ENCODE measurements around the gene MPZL1.

MPZL1 gene

DNA sequence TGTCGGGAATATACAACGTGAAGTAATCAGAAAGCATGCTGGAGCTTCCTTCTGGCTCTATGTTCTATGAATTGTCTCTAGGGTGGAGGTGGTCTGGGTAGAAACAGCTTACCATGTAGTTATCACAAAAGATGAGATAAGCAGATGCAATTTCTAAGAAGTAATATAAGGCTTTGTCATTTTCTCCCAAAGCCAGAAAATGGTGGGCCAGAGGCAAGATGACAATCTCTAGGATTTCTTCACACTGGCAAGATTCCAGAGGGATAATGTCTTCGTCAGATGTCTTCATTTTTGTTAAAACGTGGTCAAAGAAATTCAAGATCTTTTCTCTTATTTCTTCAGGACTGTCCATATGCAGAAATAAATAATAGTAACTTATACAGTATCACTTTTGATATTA, 114.4 kb downstream of the MPZL1 start:
- no peaks in the 10 kb centered on the region for H3K36me3 ChIP-seq (ENCODE audit: control insufficient read depth, insufficient read depth, low read length)
- no peak overlapping the region for H3K4me3 ChIP-seq (ENCODE audit: insufficient read depth, low read depth, low read length, poor library complexity, severe bottlenecking)
- no peaks in the 10 kb centered on the region for H3K4me1 ChIP-seq (ENCODE audit: control insufficient read depth, insufficient read depth, low read length, poor library complexity, severe bottlenecking)
- no peaks in the 10 kb centered on the region for H3K27me3 ChIP-seq (replicated peaks; ENCODE audit: control insufficient read depth, insufficient read depth, low read length, poor library complexity, severe bottlenecking)
- H3K27ac ChIP-seq (ENCODE audit: insufficient read depth, low read length, poor library complexity, severe bottlenecking), result no peak overlapping the region
- no peak for DNase-seq
- no peaks in the 10 kb centered on the region for H3K9me3 ChIP-seq (ENCODE audit: control insufficient read depth, low read length)

DNA sequence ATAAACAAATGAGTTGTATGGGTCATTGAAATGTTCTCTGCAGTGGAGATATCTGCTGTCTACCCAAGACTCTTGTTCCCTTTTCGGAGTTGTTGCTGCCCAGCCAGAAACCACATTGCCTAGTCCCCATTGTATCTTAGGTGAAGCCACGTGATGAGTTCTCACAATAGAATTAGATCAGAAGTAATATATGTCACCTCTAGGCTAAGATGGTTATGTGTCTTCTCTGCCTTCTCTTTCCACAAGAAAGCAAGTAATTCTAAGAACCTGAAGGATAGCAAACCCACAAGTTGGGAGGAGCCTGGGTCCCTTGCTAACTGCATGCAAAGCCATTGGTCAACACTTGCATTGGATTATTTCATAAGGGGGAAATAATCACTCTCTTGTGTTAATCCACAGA, 115.5 kb downstream of the MPZL1 start:
- DNase-seq, result no peak
- Histone ChIP-seq H3K4me3 (ENCODE audit: insufficient read depth, low read depth, low read length, poor library complexity, severe bottlenecking) (no peak overlapping the region), H3K9me3 (ENCODE audit: control insufficient read depth, low read length) (no peaks in the 10 kb centered on the region), H3K27ac (ENCODE audit: insufficient read depth, low read length, poor library complexity, severe bottlenecking) (no peak overlapping the region), H3K4me1 (ENCODE audit: control insufficient read depth, insufficient read depth, low read length, poor library complexity, severe bottlenecking) (no peaks in the 10 kb centered on the region), H3K27me3 (replicated peaks; ENCODE audit: control insufficient read depth, insufficient read depth, low read length, poor library complexity, severe bottlenecking) (no peaks in the 10 kb centered on the region), H3K36me3 (ENCODE audit: control insufficient read depth, insufficient read depth, low read length) (no peaks in the 10 kb centered on the region)

DNA sequence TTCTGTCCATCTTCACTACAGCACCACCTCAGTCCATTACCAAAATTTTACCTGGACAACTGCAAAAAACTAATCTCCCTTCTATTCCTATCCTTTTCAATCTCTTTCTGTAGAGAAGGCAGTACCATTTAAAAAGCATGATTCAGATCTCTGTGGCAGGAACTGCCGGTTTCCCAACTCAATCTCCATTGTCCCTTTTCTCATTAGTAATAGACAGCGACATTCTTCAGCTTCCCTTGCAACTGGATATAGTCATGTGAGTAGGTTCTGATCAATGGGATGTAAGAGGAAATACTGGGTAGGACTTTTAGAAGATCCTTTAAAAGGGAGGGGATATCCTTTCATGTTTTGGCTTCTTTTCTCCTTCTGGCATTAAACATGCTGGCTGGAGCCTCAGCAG, 117.2 kb downstream of the MPZL1 start:
- Histone ChIP-seq H3K27me3 (replicated peaks; ENCODE audit: control insufficient read depth, insufficient read depth, low read length, poor library complexity, severe bottlenecking) (no peaks in the 10 kb centered on the region), H3K4me1 (ENCODE audit: control insufficient read depth, insufficient read depth, low read length, poor library complexity, severe bottlenecking) (no peaks in the 10 kb centered on the region), H3K4me3 (ENCODE audit: insufficient read depth, low read depth, low read length, poor library complexity, severe bottlenecking) (no peak overlapping the region), H3K27ac (ENCODE audit: insufficient read depth, low read length, poor library complexity, severe bottlenecking) (no peak overlapping the region), H3K36me3 (ENCODE audit: control insufficient read depth, insufficient read depth, low read length) (no peaks in the 10 kb centered on the region), H3K9me3 (ENCODE audit: control insufficient read depth, low read length) (no peaks in the 10 kb centered on the region)
- DNase-seq, result no peak
